IMR-90 (cell line): ENCODE measurements around the gene ANKFY1. TPM values are rescaled to one million over a fixed set of nuclear protein-coding genes. Genes with fewer than 3 reads are reported as not detected.

Experiments
- ATAC-seq: fragments of 200-7000 bp; cut with Tn5 transposase; 2 replicates; pipeline ENCODE4 v1.9.1; 2020; ENCODE audit warnings: low read depth, mild to moderate bottlenecking, moderate library complexity
- BruUV-seq: library from RNA; stranded (reverse); fragments of 400-500 nt; replicated peaks from 2 replicates; lab custom pipeline; 2021; lab: Mats Ljungman, UMichigan
- CTCF ChIA-PET: fragments of 300-600 bp; formaldehyde crosslinking; extraction: SDS; loops from one replicate; lab custom pipeline; 2021; ENCODE audit warnings: antibody characterized with exemption; lab: Yijun Ruan, JAX
- POLR2A ChIA-PET: fragments of 300-600 bp; sonication (Branson Sonifier 250); formaldehyde crosslinking; loops from one replicate; lab custom pipeline; 2022; ENCODE audit warnings: antibody characterized with exemption; ENCODE audit not compliant: unreplicated experiment; lab: Charles Lee
- DNase-seq: peaks from one replicate; pipeline ENCODE4 v3.0.0; 2013
- H2AFZ ChIP-seq: replicated peaks from 2 replicates; pipeline ENCODE3; 2013; ENCODE audit warnings: low read length, mild to moderate bottlenecking; ENCODE audit not compliant: poor library complexity
- H2AK5ac ChIP-seq: 2 replicates; pipeline ENCODE4 v1.6.1; 2013; ENCODE audit warnings: low read depth, low read length, inconsistent platforms
- H2AK9ac ChIP-seq: replicated peaks from 2 replicates; pipeline ENCODE3; 2013; ENCODE audit warnings: mild to moderate bottlenecking, low read depth, low read length, moderate library complexity; ENCODE audit not compliant: poor library complexity
- H2BK120ac ChIP-seq: 2 replicates; pipeline ENCODE4 v1.6.1; 2013; ENCODE audit warnings: low read depth, low read length, inconsistent platforms
- H2BK15ac ChIP-seq: 3 replicates; pipeline ENCODE4 v1.6.1; 2013; ENCODE audit warnings: low read depth, low read length, inconsistent platforms
- H2BK20ac ChIP-seq: 2 replicates; pipeline ENCODE4 v1.6.1; 2013; ENCODE audit warnings: low read depth, mild to moderate bottlenecking, inconsistent platforms, low read length, moderate library complexity
- H2BK5ac ChIP-seq: 2 replicates; pipeline ENCODE4 v1.6.1; 2013; ENCODE audit warnings: mild to moderate bottlenecking, low read depth, low read length, inconsistent platforms; ENCODE audit not compliant: poor library complexity, severe bottlenecking
- H3K14ac ChIP-seq: replicated peaks from 2 replicates; pipeline ENCODE4 v1.6.1; 2013; ENCODE audit warnings: low read depth, low read length, inconsistent platforms
- H3K18ac ChIP-seq: 2 replicates; pipeline ENCODE4 v1.6.1; 2013; ENCODE audit warnings: low read depth, low read length, control low read depth
- H3K23ac ChIP-seq: 2 replicates; pipeline ENCODE4 v1.6.1; 2013; ENCODE audit warnings: low read depth, low read length, inconsistent platforms
- H3K27ac ChIP-seq: 2 replicates; pipeline ENCODE4 v1.5.1; 2013; ENCODE audit warnings: mild to moderate bottlenecking, control low read depth, low read length; ENCODE audit not compliant: insufficient read depth
- H3K27me3 ChIP-seq: 2 replicates; pipeline ENCODE4 v1.6.1; 2013; ENCODE audit warnings: low read length; ENCODE audit not compliant: control insufficient read depth, insufficient read depth
- H3K36me3 ChIP-seq: 2 replicates; pipeline ENCODE4 v1.6.1; 2013; ENCODE audit warnings: low read length, mixed read lengths; ENCODE audit not compliant: control insufficient read depth, insufficient read depth
- H3K4ac ChIP-seq: 2 replicates; pipeline ENCODE4 v1.6.1; 2013; ENCODE audit warnings: low read depth, low read length, inconsistent platforms
- H3K4me1 ChIP-seq: 2 replicates; pipeline ENCODE4 v1.6.1; 2013; ENCODE audit warnings: low read length, mixed read lengths; ENCODE audit not compliant: control insufficient read depth, insufficient read depth
- H3K4me2 ChIP-seq: 2 replicates; pipeline ENCODE4 v1.6.1; 2013; ENCODE audit warnings: low read depth, mild to moderate bottlenecking, control low read depth, low read length, moderate library complexity
- H3K4me3 ChIP-seq: 2 replicates; pipeline ENCODE4 v1.5.1; 2013; ENCODE audit warnings: low read depth, mild to moderate bottlenecking, control low read depth, low read length, moderate library complexity; ENCODE audit not compliant: insufficient read depth
- H3K56ac ChIP-seq: 2 replicates; pipeline ENCODE4 v1.6.1; 2013; ENCODE audit warnings: low read length, inconsistent platforms; ENCODE audit not compliant: insufficient read depth; ENCODE audit errors: extremely low read depth
- H3K79me1 ChIP-seq, 2 experiments: 2 replicates each; pipeline ENCODE4 v1.6.1; 2013; ENCODE audit warnings: low read length in 2 of 2, inconsistent platforms in 1 of 2, low read depth in 1 of 2
- H3K9ac ChIP-seq: 2 replicates; pipeline ENCODE4 v1.6.1; 2013; ENCODE audit warnings: low read depth, low read length, control low read depth
- H3K9me1 ChIP-seq: 2 replicates; pipeline ENCODE4 v1.6.1; 2013; ENCODE audit warnings: low read length, inconsistent platforms; ENCODE audit not compliant: insufficient read depth
- H3K9me3 ChIP-seq: 2 replicates; pipeline ENCODE4 v1.6.1; 2013; ENCODE audit warnings: low read length; ENCODE audit not compliant: control insufficient read depth, insufficient read depth
- H4K20me1 ChIP-seq: 2 replicates; pipeline ENCODE4 v1.6.1; 2013; ENCODE audit warnings: low read length, inconsistent platforms; ENCODE audit not compliant: insufficient read depth
- H4K5ac ChIP-seq: 2 replicates; pipeline ENCODE4 v1.6.1; 2013; ENCODE audit warnings: mild to moderate bottlenecking, low read depth, low read length, control low read depth
- H4K8ac ChIP-seq, 2 experiments: 2 replicates each; pipeline ENCODE4 v1.6.1; 2013; ENCODE audit warnings: low read depth in 2 of 2, low read length in 2 of 2, control low read depth in 1 of 2, inconsistent platforms in 1 of 2
- H4K91ac ChIP-seq: 2 replicates; pipeline ENCODE4 v1.6.1; 2013; ENCODE audit warnings: low read depth, low read length, inconsistent platforms; ENCODE audit not compliant: insufficient read depth
- BHLHE40 ChIP-seq: fragments of 150-350 bp; IDR thresholded peaks from 2 replicates; pipeline ENCODE4 v1.6.1; 2016; ENCODE audit warnings: mild to moderate bottlenecking, low read depth, low read length
- CEBPB ChIP-seq: IDR thresholded peaks from 2 replicates; pipeline ENCODE4 v1.6.1; 2012; ENCODE audit warnings: low read depth, low read length, improper control_type of control experiment
- CHD1 ChIP-seq: IDR thresholded peaks from 2 replicates; pipeline ENCODE4 v1.6.1; 2012; ENCODE audit warnings: low read depth, low read length, improper control_type of control experiment
- CTCF ChIP-seq: conservative IDR thresholded peaks from 2 replicates; pipeline ENCODE4 v1.5.1; 2012; ENCODE audit warnings: mild to moderate bottlenecking, low read depth, low read length, improper control_type of control experiment
- ELK1 ChIP-seq: fragments of 150-350 bp; IDR thresholded peaks from 2 replicates; pipeline ENCODE4 v1.6.1; 2016; ENCODE audit warnings: low read depth, mild to moderate bottlenecking, low read length, moderate library complexity, borderline replicate concordance
- FOS ChIP-seq: fragments of 150-350 bp; IDR thresholded peaks from 2 replicates; pipeline ENCODE4 v1.6.1; 2016; ENCODE audit warnings: low read depth, low read length
- MAFK ChIP-seq: IDR thresholded peaks from 2 replicates; pipeline ENCODE4 v1.6.1; 2012; ENCODE audit warnings: low read depth, low read length, improper control_type of control experiment
- NFE2L2 ChIP-seq: fragments of 150-350 bp; IDR thresholded peaks from 2 replicates; pipeline ENCODE4 v1.6.1; 2016; ENCODE audit warnings: low read depth, mild to moderate bottlenecking, low read length
- POLR2A ChIP-seq: IDR thresholded peaks from 2 replicates; pipeline ENCODE4 v1.6.1; 2012; ENCODE audit warnings: mild to moderate bottlenecking, low read depth, low read length
- RCOR1 ChIP-seq: IDR thresholded peaks from 2 replicates; pipeline ENCODE4 v1.6.1; 2012; ENCODE audit warnings: mild to moderate bottlenecking, low read length, improper control_type of control experiment; ENCODE audit not compliant: insufficient replicate concordance
- SMC3 ChIP-seq: fragments of 150-350 bp; IDR thresholded peaks from 2 replicates; pipeline ENCODE4 v1.6.1; 2016; ENCODE audit warnings: low read depth, mild to moderate bottlenecking, antibody characterized with exemption, low read length, moderate library complexity
- WGBS, 2 experiments: methylation state at CpG; one replicate each; pipeline versions ENCODE4 v1.1.5 to v1.1.7; 2013; ENCODE audit warnings: missing lambda C conversion rate in 2 of 2; ENCODE audit not compliant: insufficient read length in 1 of 2; ENCODE audit errors: extremely low coverage in 2 of 2; 5-methylcytosine and 5-hydroxymethylcytosine counted together
- dilution Hi-C: fragments of 300-500 bp; cut with HindIII; formaldehyde crosslinking; loops from one replicate; pipeline ENCODE4 v1.14.3; 2018; ENCODE audit warnings: low sequenced_read_pairs; ENCODE audit not compliant: unreplicated experiment
- in situ Hi-C: fragments of 300-500 bp; cut with MboI; formaldehyde crosslinking; loops from 3 replicates; pipeline ENCODE4 v1.14.3; 2019; ENCODE audit warnings: low sequenced_read_pairs, inconsistent platforms, mixed read lengths
- intact Hi-C: fragments of 100-400 bp; cut with micrococcal nuclease; formaldehyde crosslinking; loops from 2 replicates; pipeline ENCODE4 v1.10.0; 2022
- polyA plus RNA-seq, 3 experiments: library from polyadenylated mRNA; depleted of rRNA; stranded (reverse); fragments of >200 nt; gene quantifications; 2 replicates each; pipeline ENCODE4 v1.2.3, GENCODE V29; 2012; ENCODE audit warnings: low replicate concordance in 1 of 3
- total RNA-seq: library from RNA; depleted of rRNA; stranded (reverse); fragments of >200 nt; gene quantifications from 2 replicates; pipeline ENCODE4 v1.2.3, GENCODE V29; 2012

ANKFY1 gene
- total and polyA plus RNA-seq, 2 of the 4 experiments (the other 2 are of a cell fraction) = 32.3 to 48.9 TPM

- Histone ChIP-seq H2AFZ (no peak overlapping the region), H4K8ac (no peak overlapping the region), H3K9me3 (no peaks in the 10 kb centered on the region), H3K23ac (no peak overlapping the region), H3K14ac (no peak overlapping the region), H3K79me1 (peaks cover 7 to 31% of the 10 kb centered on the region in 2 experiments; a peak in 3 of 4 replicates), H4K20me1 (peaks cover 21% of the 10 kb centered on the region), H3K9ac (no peak overlapping the region), H3K18ac (no peak overlapping the region), H3K4me3 (no peak overlapping the region), H2AK9ac (no peak overlapping the region), H4K5ac (no peak overlapping the region), H3K56ac (no peak overlapping the region), H2BK20ac (no peak overlapping the region), H2BK120ac (no peak overlapping the region), H3K36me3 (peaks cover 17% of the 10 kb centered on the region), H4K91ac (no peak overlapping the region), H3K4me2 (no peak overlapping the region), H2BK5ac (no peak overlapping the region), H3K27me3 (no peaks in the 10 kb centered on the region), H3K27ac (no peak overlapping the region), H3K4ac (no peak overlapping the region), H3K9me1 (0 out of 2 replicates have a peak, but pooled peaks cover 2% of the 10 kb centered on the region), H2BK15ac (no peak overlapping the region), H2AK5ac (no peak overlapping the region), H3K4me1 (peaks cover 7% of the 10 kb centered on the region)
- DNase-seq = no peak
- ATAC-seq = no peak
- CTCF ChIA-PET = no interaction called here
- TF ChIP-seq BHLHE40 = no peak
- TF ChIP-seq FOS = no peak
- no peak for TF ChIP-seq ELK1
- TF ChIP-seq RCOR1 = no peak
- TF ChIP-seq POLR2A = no peak
- TF ChIP-seq SMC3 = no peak
- TF ChIP-seq CTCF = no peak
- no peak for TF ChIP-seq CHD1
- TF ChIP-seq CEBPB = no peak
- no peak for TF ChIP-seq NFE2L2
- TF ChIP-seq MAFK = no peak
- POLR2A ChIA-PET = no interaction called here
- 60% methylated on average over 3 of the region's 7 CpGs; no CpG with 5 or more reads in 1 of the 2 experiments for WGBS, 2 experiments
- intact Hi-C loops = no loop called here
- dilution Hi-C loops = no loop called here
- in situ Hi-C loops = no loop called here
- no TSS peak for BruUV-seq
Observed at GRCh38 chr17:4198995-4199394, 64.8 kb downstream of the ANKFY1 start.
